Fibroblast of lung (primary cell): ENCODE results near the gene KCNK4.

ENCODE experiments used
- EZH2 ChIP-seq: IDR thresholded peaks from 2 replicates; pipeline ENCODE4 v1.5.1; 2012; ENCODE audit warnings: low read length, control low read depth, mild to moderate bottlenecking; ENCODE audit errors: missing control alignments
- TF ChIP-seq, protein P1 (sequence below), 2 donors: IDR thresholded peaks in 1 of 2; conservative IDR thresholded peaks in 1 of 2; 1 replicate in 1 of 2; 2 replicates in 1 of 2; pipeline ENCODE4 v1.5.1; 2011 to 2012; ENCODE audit warnings: low read length in 2 of 2, control low read depth in 1 of 2, inconsistent platforms in 1 of 2, low read depth in 1 of 2, mild to moderate bottlenecking in 1 of 2

DNA sequence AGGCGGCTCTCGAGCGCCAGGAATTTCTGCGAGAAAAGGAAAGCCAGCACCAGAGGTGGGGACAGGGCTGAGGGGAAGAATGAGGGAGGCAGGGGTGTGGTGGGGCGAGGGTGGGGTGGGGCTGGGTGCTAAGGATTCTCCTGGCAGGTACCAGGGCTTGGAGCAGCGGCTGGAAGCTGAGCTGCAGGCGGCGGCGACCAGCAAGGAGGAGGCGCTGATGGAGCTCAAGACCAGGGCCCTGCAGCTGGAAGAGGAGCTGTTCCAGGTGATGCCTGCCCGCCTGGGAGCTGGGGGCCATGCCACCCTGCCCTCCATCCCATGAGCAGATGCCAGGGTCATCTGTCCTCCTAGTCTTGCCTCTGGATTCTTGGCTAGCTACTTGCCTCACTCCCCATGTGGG, 58.3 kb downstream of the KCNK4 start:
- TF ChIP-seq, protein P1, sequence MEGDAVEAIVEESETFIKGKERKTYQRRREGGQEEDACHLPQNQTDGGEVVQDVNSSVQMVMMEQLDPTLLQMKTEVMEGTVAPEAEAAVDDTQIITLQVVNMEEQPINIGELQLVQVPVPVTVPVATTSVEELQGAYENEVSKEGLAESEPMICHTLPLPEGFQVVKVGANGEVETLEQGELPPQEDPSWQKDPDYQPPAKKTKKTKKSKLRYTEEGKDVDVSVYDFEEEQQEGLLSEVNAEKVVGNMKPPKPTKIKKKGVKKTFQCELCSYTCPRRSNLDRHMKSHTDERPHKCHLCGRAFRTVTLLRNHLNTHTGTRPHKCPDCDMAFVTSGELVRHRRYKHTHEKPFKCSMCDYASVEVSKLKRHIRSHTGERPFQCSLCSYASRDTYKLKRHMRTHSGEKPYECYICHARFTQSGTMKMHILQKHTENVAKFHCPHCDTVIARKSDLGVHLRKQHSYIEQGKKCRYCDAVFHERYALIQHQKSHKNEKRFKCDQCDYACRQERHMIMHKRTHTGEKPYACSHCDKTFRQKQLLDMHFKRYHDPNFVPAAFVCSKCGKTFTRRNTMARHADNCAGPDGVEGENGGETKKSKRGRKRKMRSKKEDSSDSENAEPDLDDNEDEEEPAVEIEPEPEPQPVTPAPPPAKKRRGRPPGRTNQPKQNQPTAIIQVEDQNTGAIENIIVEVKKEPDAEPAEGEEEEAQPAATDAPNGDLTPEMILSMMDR (conservative IDR thresholded peaks at IDR 0.05 in 1 of 2, IDR thresholded peaks at IDR 0.05 in 1 of 2; ENCODE audit: low read depth in 1 of 2, low read length in 2 of 2): no peak
- TF ChIP-seq EZH2: no peak
